Naive B cell (primary cell): ENCODE results near the gene RPTOR. TPM values are rescaled to one million over a fixed set of nuclear protein-coding genes. Genes with fewer than 3 reads are reported as not detected.

ENCODE experiments used
- ATAC-seq, 2 donors: fragments of 150-1000 bp; cut with Tn5 transposase; 2 replicates each; pipeline ENCODE4 v1.10.0; 2021; ENCODE audit warnings: low read depth in 2 of 2, mild to moderate bottlenecking in 2 of 2, moderate library complexity in 2 of 2
- DNase-seq: peaks from one replicate; pipeline ENCODE4 v3.0.0; 2022
- H3K27ac Mint-ChIP-seq, 6 donors: one replicate each; pipeline ENCODE4 v1.8.0; 2020 to 2022; ENCODE audit warnings: mild to moderate bottlenecking in 6 of 6, mixed read lengths in 6 of 6, moderate library complexity in 5 of 6, inconsistent platforms in 2 of 6
- H3K27me3 Mint-ChIP-seq, 3 donors: one replicate each; pipeline ENCODE4 v1.8.0; 2021 to 2022; ENCODE audit warnings: mixed read lengths in 3 of 3, mild to moderate bottlenecking in 1 of 3
- H3K36me3 Mint-ChIP-seq, 2 donors: one replicate each; pipeline ENCODE4 v1.8.0; 2020 to 2022; ENCODE audit warnings: mixed read lengths in 2 of 2, inconsistent platforms in 1 of 2, mild to moderate bottlenecking in 1 of 2
- H3K4me1 Mint-ChIP-seq, 3 donors: one replicate each; pipeline ENCODE4 v1.8.0; 2020 to 2022; ENCODE audit warnings: mixed read lengths in 3 of 3, inconsistent platforms in 1 of 3, mild to moderate bottlenecking in 1 of 3, moderate library complexity in 1 of 3
- H3K4me3 Mint-ChIP-seq, 8 donors: one replicate each; pipeline ENCODE4 v1.8.0; 2020 to 2022; ENCODE audit warnings: mild to moderate bottlenecking in 8 of 8, mixed read lengths in 8 of 8, moderate library complexity in 8 of 8, inconsistent platforms in 2 of 8
- H3K9me3 Mint-ChIP-seq, 7 donors: one replicate each; pipeline ENCODE4 v1.8.0; 2020 to 2022; ENCODE audit warnings: mixed read lengths in 7 of 7, mild to moderate bottlenecking in 5 of 7, inconsistent platforms in 2 of 7, moderate library complexity in 1 of 7
- polyA plus RNA-seq, 6 donors: library from polyadenylated mRNA; unstranded; fragments of 300-500 nt; fragmentation: Illumina TruSeq; gene quantifications; one replicate each; pipeline ENCODE4 v1.2.3, GENCODE V29; 2021; ENCODE audit warnings: low read depth in 6 of 6

RPTOR gene
- polyA plus RNA-seq, 6 donors from 2014 or later, result 5.5 to 13.9 (median 9.0) TPM

DNA sequence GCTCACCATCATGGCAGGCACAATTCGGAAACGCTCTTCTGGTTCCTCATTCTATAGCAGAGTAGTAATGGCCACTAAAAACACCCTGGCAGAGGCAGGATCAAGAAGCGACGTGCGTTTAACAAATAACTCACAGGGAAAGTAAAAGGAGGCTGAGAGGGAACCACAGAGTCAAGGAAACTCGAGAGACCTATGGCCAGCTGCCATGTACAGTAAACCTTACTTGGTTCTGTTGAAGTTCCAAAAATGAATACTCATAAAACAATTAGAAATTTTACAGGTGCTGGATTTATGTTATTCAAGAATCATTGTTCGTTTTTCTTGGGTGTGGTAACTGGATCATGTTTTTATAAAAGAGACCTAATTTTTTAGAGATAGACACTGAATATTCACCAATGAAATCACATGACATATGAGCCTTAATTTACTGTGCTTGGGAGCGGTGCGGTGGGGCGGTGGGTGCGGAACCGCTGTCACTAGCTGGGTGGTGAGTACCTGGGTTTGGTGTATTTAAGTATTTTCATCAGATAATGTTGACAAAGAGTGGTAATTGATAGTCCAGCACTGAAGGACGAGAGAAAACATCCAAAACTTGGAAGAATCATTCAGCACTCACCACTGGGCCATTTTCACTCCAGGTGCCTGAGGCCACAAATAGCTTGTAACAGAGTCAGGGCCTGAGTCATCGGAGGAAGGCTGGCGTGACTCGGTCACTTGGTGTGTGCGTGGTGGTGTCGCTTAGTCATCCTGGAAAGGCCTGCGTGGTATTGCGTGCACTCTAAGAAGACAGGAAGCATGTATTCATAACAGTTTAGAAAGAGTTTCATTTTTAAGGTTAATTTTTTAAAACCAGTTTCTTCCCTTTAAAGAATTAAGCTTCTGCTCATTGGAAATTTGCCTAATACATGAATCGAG, 311.6 kb downstream of the RPTOR start:
- H3K4me3 Mint-ChIP-seq, result no peak overlapping the region
- DNase-seq, result no peak

DNA sequence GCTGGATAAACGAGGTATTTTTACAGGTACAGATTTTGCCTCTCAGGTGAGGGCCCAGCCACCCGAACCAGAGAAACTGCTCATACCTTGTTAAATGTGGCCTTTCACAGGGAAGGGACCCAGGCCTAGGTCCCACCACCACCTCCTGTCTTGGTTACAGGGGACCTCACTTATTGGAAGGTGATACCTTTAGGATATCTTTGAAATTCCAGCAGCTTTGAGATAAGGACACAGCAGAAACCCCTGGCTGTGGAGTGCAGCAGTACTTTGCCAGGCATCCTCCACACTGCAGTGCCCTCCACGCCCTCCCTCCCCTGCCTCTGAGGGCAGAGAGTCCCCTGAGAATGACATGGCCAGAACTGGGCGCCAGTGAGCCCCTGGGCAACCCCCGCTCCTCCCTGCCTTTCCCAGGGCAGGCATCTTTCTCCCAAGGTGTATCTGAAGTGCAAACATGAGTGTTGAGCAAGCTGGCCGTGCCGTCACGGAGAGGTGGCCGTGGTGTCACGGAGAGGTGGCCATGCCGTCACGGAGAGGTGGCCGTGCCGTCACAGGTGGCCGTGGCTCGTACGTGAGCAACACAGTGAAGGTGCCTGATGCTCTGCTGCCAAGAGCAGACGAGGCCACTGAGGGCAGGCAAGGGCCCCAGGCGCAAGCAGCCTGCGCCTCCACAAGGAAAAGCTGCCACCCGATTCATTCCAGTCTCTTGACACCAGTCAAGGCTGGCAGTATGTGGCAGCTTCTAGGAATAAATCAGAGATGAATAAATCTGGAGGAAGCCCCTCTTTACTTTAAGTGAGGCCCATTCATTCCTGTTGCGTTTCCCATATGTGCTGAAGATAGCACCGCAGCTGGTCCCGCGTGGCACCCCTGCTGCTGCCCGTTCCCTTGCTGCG, 312.5 kb downstream of the RPTOR start:
- no peaks in the 10 kb centered on the region for H3K27me3 Mint-ChIP-seq
- H3K4me1 Mint-ChIP-seq, result peaks cover 0 to 3% (median 3%) of the 10 kb centered on the region in 3 donors
- DNase-seq, result no peak
- no peaks in the 10 kb centered on the region for H3K9me3 Mint-ChIP-seq
- peak overlapping the region in 2 of 6 donors; percentile 69 to 70 for H3K27ac Mint-ChIP-seq
- peaks cover 9 to 21% of the 10 kb centered on the region in 2 donors for H3K36me3 Mint-ChIP-seq
- ATAC-seq, result no peak
- no peak overlapping the region for H3K4me3 Mint-ChIP-seq

More for the DNA sequence above, 311.6 kb downstream of the RPTOR start:
- Mint-ChIP-seq H3K9me3 (no peaks in the 10 kb centered on the region), H3K4me1 (peaks cover 0 to 3% (median 3%) of the 10 kb centered on the region in 3 donors), H3K36me3 (peaks cover 9 to 21% of the 10 kb centered on the region in 2 donors), H3K27me3 (no peaks in the 10 kb centered on the region), H3K27ac (peak overlapping the region in 1 of 6 donors; percentile 47)
- no peak for ATAC-seq

DNA sequence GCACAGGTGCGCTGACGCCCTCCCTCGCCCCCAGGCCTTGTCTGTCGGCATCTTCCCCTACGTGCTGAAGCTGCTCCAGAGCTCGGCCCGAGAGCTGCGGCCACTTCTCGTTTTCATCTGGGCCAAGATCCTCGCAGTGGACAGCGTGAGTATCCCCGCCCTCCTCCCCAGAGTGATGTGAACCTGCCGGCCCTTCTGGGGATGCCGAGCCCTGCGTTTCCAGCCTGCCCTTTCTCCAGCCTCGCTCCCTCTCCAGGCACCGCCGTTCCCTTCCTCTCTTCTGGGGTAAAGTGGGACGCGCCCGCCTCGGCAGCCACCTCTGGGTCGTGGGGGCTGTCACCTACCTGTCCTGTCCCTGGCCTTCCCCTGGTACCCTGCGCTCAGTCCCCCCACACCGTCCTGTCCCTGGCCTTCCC, 313.1 kb downstream of the RPTOR start:
- DNase-seq (no peak), ATAC-seq (no peak)
- Mint-ChIP-seq H3K27ac (peak overlapping the region in 2 of 6 donors; percentile 32 to 69), H3K36me3 (peaks cover 14 to 21% of the 10 kb centered on the region in 2 donors), H3K9me3 (no peaks in the 10 kb centered on the region), H3K27me3 (no peaks in the 10 kb centered on the region), H3K4me1 (peaks cover 0 to 3% (median 3%) of the 10 kb centered on the region in 3 donors), H3K4me3 (peak overlapping the region in 1 of 8 donors; percentile 47)

DNA sequence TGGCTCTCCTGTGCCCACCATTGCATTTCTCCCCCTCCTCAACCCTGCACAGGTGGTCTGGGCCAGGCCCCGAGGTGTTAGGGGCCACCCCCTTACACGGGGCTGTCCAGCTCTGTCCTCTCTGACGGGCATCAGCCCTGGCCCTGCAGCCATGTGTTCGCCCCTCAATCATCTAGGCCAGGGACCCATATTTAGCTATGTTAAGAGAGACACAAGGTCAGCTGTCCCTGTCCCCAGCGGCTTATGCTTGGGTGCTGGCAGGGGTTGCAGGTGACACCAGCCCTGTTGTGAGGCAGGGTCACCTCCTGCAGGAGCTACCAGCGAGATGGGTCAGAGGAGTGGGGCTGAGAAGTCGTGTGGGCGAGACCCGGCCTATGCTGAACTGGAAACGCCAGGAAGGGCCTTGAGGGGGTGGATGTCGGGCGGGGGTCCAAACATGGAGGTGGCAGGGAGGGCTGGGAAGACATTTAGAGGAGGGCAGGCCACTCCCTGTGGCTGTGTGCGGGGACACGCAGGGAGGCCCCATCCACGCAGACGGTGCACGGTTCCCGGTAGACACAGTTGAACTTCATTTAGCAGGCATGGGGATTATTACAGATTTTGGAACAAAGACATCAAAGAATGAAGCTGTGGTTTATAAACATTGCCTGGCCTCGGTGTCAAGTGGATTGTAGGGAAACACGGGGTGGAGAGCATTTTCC, 313.8 kb downstream of the RPTOR start:
- H3K9me3 Mint-ChIP-seq, result peaks cover 0 to 3% (median 0%) of the 10 kb centered on the region in 7 donors
- no peak overlapping the region for H3K4me3 Mint-ChIP-seq

DNA sequence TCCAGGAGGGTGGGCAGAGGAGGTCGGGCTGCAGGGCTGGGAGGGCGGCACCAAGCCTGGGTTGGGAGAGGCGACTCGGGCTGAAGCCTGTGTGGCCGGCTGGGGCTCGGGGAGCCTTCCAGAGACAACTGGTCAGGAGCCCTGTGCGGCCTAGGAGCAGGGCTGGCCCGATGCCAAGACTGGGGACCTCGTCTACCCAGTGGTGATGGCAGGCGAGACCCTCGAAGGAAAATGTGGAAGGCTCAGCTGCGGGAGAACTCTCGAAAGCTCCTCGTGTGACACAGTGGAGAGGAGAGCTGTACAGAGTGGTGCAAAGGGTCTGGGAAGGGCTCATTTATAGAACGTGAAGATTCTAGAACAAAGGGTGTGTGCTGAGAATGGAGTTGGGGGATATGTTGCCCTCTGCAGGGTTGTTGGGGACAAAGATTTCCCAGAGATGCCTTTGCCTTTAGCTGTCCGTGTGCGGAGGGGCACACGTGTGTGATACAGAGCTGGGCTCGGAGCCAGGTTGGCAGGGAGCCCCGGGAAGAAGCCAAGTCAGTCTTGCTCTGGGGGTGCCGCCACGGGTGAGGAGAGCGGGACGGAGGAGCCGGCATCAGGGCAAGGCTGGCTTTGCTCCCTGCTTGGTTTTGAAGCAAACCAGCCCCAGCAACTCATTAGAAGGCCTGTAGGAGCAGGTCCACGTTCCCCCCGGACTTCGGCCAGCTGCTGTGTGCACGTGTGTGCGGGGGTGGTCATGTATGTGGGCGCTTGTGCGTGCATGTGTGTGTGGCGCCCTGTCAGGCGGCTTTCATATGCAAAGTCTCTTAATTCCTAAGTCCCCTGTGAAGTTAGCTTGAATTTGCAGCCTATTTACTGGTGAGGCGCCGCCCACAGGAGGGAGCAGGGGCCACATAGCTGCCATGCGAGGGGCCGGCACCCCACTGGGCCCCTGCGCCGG, 314.6 kb downstream of the RPTOR start:
- peaks cover 0 to 4% (median 0%) of the 10 kb centered on the region in 7 donors for H3K9me3 Mint-ChIP-seq
- H3K4me3 Mint-ChIP-seq, result peak overlapping the region in 1 of 8 donors; percentile 53
- DNase-seq (no peak), ATAC-seq (no peak)
- H3K36me3 Mint-ChIP-seq, result peaks cover 26 to 29% of the 10 kb centered on the region in 2 donors
- H3K27ac Mint-ChIP-seq, result peak overlapping the region in 1 of 6 donors; percentile 93
- no peaks in the 10 kb centered on the region for H3K27me3 Mint-ChIP-seq
- H3K4me1 Mint-ChIP-seq, result peaks cover 0 to 3% (median 3%) of the 10 kb centered on the region in 3 donors

More for the DNA sequence above, 313.8 kb downstream of the RPTOR start:
- Mint-ChIP-seq H3K27ac (peak overlapping the region in 4 of 6 donors; percentile 24 to 69 (median 50)), H3K4me1 (peaks cover 0 to 3% (median 3%) of the 10 kb centered on the region in 3 donors), H3K36me3 (peaks cover 21% of the 10 kb centered on the region in 2 donors), H3K27me3 (no peaks in the 10 kb centered on the region)
- ATAC-seq, result no peak
- no peak for DNase-seq

DNA sequence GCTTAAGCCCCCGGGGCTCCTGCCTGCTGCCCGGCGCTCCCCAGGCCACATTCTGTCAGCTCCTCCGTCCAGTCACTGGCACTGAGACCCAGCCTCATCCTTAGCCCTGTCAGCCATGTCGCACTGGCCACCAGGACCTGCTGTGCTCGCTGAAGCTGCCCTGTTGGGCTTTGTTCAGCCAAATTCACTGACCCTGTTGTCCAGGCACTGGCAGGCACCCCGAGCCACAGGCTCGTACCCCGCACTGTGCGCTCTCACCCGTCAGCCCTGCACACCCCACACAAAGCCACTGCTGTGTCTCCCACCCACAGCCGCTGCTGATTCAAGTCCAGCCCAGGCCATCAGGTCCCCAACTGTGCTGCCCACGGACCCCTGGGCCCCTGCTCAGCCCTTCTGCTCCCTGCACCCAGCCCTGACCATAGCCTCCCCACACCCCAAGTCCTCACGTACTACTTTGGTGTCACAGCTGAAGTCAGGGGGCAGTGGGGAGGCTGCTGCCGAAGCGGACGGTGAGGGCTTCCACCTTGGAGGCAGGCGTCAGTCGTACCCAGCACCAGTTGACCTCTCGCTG, 315.5 kb downstream of the RPTOR start:
- Mint-ChIP-seq H3K4me3 (no peak overlapping the region), H3K27me3 (no peaks in the 10 kb centered on the region), H3K4me1 (peaks cover 0 to 3% (median 3%) of the 10 kb centered on the region in 3 donors), H3K27ac (no peak overlapping the region), H3K36me3 (peaks cover 20 to 30% of the 10 kb centered on the region in 2 donors), H3K9me3 (peaks cover 0 to 4% (median 0%) of the 10 kb centered on the region in 7 donors)
- DNase-seq (no peak), ATAC-seq (no peak)

DNA sequence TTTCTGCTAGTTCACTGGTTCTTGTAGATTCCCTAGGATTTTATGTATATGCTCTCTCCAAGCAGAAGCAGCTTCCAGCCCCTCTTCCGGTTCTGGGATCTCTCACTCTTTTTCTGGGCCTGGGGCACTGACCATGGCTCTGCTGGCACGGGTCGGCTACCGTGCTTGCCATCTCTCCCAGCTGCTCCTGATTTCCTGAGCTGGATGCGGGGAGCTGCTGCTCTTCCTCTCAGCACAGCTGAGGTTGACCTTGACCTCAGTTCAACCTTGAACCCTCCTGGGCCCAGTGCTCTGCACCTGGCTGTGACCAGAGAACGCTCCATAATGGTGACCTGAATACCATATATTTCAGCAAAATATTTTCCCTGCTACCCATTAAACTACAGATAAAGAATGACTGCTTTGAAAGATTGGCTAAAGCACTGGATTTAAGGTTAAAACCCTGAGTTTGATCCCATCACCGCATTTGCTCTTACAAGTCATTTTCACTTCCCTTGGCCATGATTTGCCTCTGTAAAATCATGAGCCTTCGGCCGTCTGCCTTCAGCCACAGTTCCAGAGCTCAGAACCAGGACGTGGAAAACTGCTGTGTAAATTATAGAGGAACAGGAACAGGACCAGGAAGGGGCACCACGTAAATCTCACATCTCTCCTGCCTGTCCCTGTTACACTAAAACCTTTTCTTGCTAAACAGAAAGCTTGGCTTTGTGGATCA, 316.2 kb downstream of the RPTOR start:
- Mint-ChIP-seq H3K4me1 (peaks cover 0 to 3% (median 3%) of the 10 kb centered on the region in 3 donors), H3K27ac (peak overlapping the region in 1 of 6 donors; percentile 67), H3K4me3 (peak overlapping the region in 1 of 8 donors; percentile 6), H3K36me3 (peaks cover 17 to 24% of the 10 kb centered on the region in 2 donors), H3K27me3 (no peaks in the 10 kb centered on the region), H3K9me3 (peaks cover 0 to 4% (median 0%) of the 10 kb centered on the region in 7 donors)
- no peak for ATAC-seq
- no peak for DNase-seq

DNA sequence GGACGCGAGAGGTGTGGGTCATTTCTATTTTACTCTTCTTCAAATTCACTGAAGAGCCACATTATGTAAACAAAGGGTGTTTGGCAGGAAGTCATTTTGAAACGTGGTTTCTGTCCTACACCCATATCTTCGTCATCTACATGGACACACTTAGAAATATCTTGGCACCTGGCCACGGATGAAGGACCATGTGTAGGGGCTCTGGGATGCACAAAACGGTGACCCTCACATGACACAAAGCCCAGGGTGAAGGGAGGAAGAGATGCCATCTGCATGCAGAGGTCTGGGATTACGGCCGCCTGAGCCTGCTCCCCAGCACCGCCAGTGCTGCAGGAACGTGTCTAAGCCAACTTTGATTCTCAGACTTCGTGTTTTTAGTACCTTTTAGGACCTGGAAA, 316.8 kb downstream of the RPTOR start:
- Mint-ChIP-seq H3K4me1 (peaks cover 5 to 6% (median 6%) of the 10 kb centered on the region in 3 donors), H3K4me3 (no peak overlapping the region), H3K36me3 (peaks cover 12 to 20% of the 10 kb centered on the region in 2 donors), H3K27ac (no peak overlapping the region), H3K9me3 (peaks cover 0 to 4% (median 0%) of the 10 kb centered on the region in 7 donors), H3K27me3 (no peaks in the 10 kb centered on the region)
- DNase-seq (no peak), ATAC-seq (no peak)

DNA sequence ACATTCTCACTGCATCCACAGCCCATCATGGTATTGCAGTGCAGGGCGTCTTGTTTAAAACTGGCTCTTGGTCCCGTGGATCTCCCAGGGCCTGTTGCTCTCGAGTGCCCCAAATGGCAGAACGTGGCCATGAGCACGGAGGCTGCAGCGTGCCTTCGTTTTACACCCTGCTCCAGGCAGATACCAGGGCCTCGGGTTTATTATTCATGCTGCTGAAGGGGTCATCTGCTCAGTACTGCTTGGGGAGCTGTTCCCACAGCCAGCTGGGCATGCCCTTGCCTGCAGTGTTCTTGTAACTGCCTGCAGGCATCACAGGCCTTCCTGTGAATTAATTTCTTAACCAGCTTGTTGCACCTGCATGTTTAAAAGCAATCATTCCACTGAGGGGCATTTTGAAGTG, 317.3 kb downstream of the RPTOR start:
- Mint-ChIP-seq H3K27ac (no peak overlapping the region), H3K27me3 (no peaks in the 10 kb centered on the region), H3K4me3 (no peak overlapping the region), H3K9me3 (peaks cover 0 to 4% (median 0%) of the 10 kb centered on the region in 7 donors), H3K36me3 (peaks cover 12 to 20% of the 10 kb centered on the region in 2 donors), H3K4me1 (peaks cover 7% of the 10 kb centered on the region in 3 donors)
- no peak for DNase-seq
- no peak for ATAC-seq

DNA sequence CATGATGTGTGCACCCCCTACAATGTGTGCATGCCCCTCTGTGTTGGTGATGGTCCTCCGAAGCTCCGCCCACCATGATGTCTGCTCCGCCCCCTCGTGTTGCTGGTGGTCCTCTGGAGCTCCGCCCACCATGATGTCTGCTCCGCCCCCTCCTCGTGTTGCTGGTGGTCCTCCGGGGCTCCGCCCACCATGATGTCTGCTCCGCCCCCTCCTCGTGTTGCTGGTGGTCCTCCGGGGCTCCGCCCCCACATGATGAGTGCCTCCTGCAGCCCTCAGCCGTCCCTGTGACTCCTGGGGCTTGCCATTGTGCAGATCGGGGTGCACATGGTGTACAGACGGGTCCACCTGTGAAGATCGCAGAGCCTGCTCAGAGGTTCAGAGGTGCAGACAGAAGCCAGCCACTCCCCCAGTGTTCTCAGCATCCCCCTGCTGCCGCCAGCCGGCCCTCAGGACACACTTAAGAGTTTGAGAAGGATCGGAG, 317.9 kb downstream of the RPTOR start:
- DNase-seq (no peak), ATAC-seq (no peak)
- peaks cover 12 to 20% of the 10 kb centered on the region in 2 donors for H3K36me3 Mint-ChIP-seq
- H3K27me3 Mint-ChIP-seq, result no peaks in the 10 kb centered on the region
- peaks cover 0 to 4% (median 0%) of the 10 kb centered on the region in 7 donors for H3K9me3 Mint-ChIP-seq
- H3K27ac Mint-ChIP-seq, result no peak overlapping the region
- no peak overlapping the region for H3K4me3 Mint-ChIP-seq
- peaks cover 7% of the 10 kb centered on the region in 3 donors for H3K4me1 Mint-ChIP-seq

DNA sequence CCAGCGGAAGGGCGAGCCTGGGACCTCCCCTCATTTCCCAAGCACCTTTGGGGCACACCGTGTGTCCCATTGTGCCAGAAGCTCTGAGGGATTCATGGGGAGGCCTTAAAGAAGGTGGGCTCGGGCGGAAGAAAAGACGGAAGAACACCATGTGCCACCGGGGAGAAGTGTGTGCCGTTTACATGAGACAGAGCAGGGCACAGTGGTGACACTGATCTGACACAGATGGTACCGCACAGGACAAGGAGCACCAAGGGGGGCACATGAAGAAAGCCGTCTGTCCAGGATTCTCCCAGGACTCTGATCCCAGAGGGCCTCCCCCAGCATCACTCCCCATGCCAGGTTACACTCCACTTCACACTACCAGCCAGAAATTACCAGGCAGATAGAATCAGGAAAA, 318.3 kb downstream of the RPTOR start:
- Mint-ChIP-seq H3K27me3 (no peaks in the 10 kb centered on the region), H3K27ac (peak overlapping the region in 1 of 6 donors; percentile 87), H3K4me1 (peaks cover 7% of the 10 kb centered on the region in 3 donors), H3K4me3 (no peak overlapping the region), H3K9me3 (peaks cover 0 to 4% (median 0%) of the 10 kb centered on the region in 7 donors), H3K36me3 (peaks cover 12 to 20% of the 10 kb centered on the region in 2 donors)
- ATAC-seq (no peak), DNase-seq (no peak)
